DMS53 (cell line): ENCODE measurements around the gene IL17RC.
A peak's percentile ranks its signal among the peaks of the same experiment; 100 is the strongest.
"Not testable (repeated sequence)": the region's sequence is repeated elsewhere in the genome, so short reads cannot be mapped to it uniquely, and the experiment has no call there.

Experiments used
- DNase-seq: peaks from one replicate; lab custom pipeline; 2025; lab: John Stamatoyannopoulos, UW

IL17RC gene

GRCh38 chr3:9916734-9917680, at the start of gene IL17RC:
Gene IL17RC (plus strand): TSS chr3:9917098. CDS start chr3:9917316, 218 bp downstream.
- peak; percentile 88 for DNase-seq

- DNase-seq = no peak
These were observed 49.8 kb upstream of the IL17RC start for GRCh38 chr3:9867106-9867505.

GRCh38 chr3:9869955-9870354, 46.9 kb upstream of the IL17RC start:
- DNase-seq = no peak

- DNase-seq = peak; percentile 11
These were observed 45.9 kb upstream of the IL17RC start for GRCh38 chr3:9870978-9871377.

- not testable (repeated sequence) for DNase-seq
These were observed 44.8 kb upstream of the IL17RC start for GRCh38 chr3:9872067-9872466.

- DNase-seq = peak; percentile 78
These were observed 41.5 kb upstream of the IL17RC start for GRCh38 chr3:9875448-9875847.

GRCh38 chr3:9876255-9876654, 40.6 kb upstream of the IL17RC start:
- DNase-seq = not testable (repeated sequence)

GRCh38 chr3:9876991-9877390, 39.9 kb upstream of the IL17RC start:
- DNase-seq = no peak

GRCh38 chr3:9878700-9879099, 38.2 kb upstream of the IL17RC start:
- peak; percentile 48 for DNase-seq

GRCh38 chr3:9879830-9880549, 36.9 kb upstream of the IL17RC start, which contains the start of gene CIDEC:
Gene CIDEC (minus strand): TSS chr3:9880253. CDS start chr3:9878486, 1,767 bp downstream.
- DNase-seq = no peak

- peak; percentile 59 for DNase-seq
These were observed 35.5 kb upstream of the IL17RC start for GRCh38 chr3:9881441-9881840.

- no peak for DNase-seq
These were observed 33.0 kb upstream of the IL17RC start for GRCh38 chr3:9883706-9884554.

- peak; percentile 7 for DNase-seq
These were observed 32.2 kb upstream of the IL17RC start for GRCh38 chr3:9884555-9885165.

- DNase-seq = no peak
These were observed 30.6 kb upstream of the IL17RC start for GRCh38 chr3:9886328-9886727.

GRCh38 chr3:9887480-9887879, 29.4 kb upstream of the IL17RC start:
- DNase-seq = no peak

- no peak for DNase-seq
These were observed 28.4 kb upstream of the IL17RC start for GRCh38 chr3:9888540-9888939.

- DNase-seq = no peak
These were observed 27.5 kb upstream of the IL17RC start for GRCh38 chr3:9889405-9889804.

GRCh38 chr3:9890249-9891071, 26.4 kb upstream of the IL17RC start, which contains the start of gene JAGN1:
Gene JAGN1 (plus strand): TSS chr3:9890610. CDS start chr3:9890723, 113 bp downstream.
- peak; percentile 78 for DNase-seq

- DNase-seq = no peak
These were observed 25.8 kb upstream of the IL17RC start for GRCh38 chr3:9891072-9891622.

GRCh38 chr3:9893739-9894138, 23.2 kb upstream of the IL17RC start:
- no peak for DNase-seq
